Naive thymus-derived CD8-positive, alpha-beta T cell (primary cell): ENCODE measurements around the gene RASAL3. TPM values are rescaled to one million over a fixed set of nuclear protein-coding genes. Genes with fewer than 3 reads are reported as not detected.

Experiments
- microRNA-seq: library from miRNA; unstranded; fragments of <30 nt; microRNA quantifications from one replicate; pipeline ENCODE4 v1.2.0, GENCODE V29; 2022; ENCODE audit warnings: borderline microRNAs expressed
- polyA plus RNA-seq, 3 donors: library from polyadenylated mRNA; unstranded; fragments of 300-500 nt; fragmentation: Illumina TruSeq; gene quantifications; one replicate each; pipeline ENCODE4 v1.2.3, GENCODE V29; 2021
- total RNA-seq, 8 experiments: library from RNA in 2 of 8; stranded (reverse) in 2 of 8; gene quantifications; one replicate each; pipeline ENCODE4 v1.2.3 and lab custom pipeline; 2021 to 2026

RASAL3 gene
- total and polyA plus RNA-seq, 5 experiments from 2014 or later: 50.5 to 218 (median 159) TPM

Small RNA genes lying within 50 kb of the gene (microRNA-seq; reads per million reads assigned to microRNA genes)
- not detected for gene MIR1470

Other genes starting within 250 kb of the RASAL3 start
- under 1 TPM in 1 of 2 experiments, not detected in 1; 0.65 TPM for gene EPHX3, start 232.1 kb downstream of the RASAL3 start, total RNA-seq
- gene EPHX3, start 232.1 kb downstream of the RASAL3 start, polyA plus RNA-seq: not detected
- gene BRD4, start 132.0 kb downstream of the RASAL3 start, total RNA-seq: 100 to 1,000 TPM; 172 to 180 TPM
- gene BRD4, start 132.0 kb downstream of the RASAL3 start, polyA plus RNA-seq: 10 to 100 TPM; 10.6 to 37.2 (median 11.5) TPM
- gene AKAP8, start 84.8 kb downstream of the RASAL3 start, total RNA-seq: 10 to 100 TPM; 74.2 to 86.9 TPM
- 10 to 100 TPM; 12.8 to 16.7 (median 14.2) TPM for gene AKAP8, start 84.8 kb downstream of the RASAL3 start, polyA plus RNA-seq
- gene AKAP8L, start 45.6 kb downstream of the RASAL3 start, total RNA-seq: 100 to 1,000 TPM; 231 to 232 TPM
- 10 to 100 TPM; 38.7 to 80.7 (median 40.6) TPM for gene AKAP8L, start 45.6 kb downstream of the RASAL3 start, polyA plus RNA-seq
- gene WIZ, start 14.6 kb downstream of the RASAL3 start, total RNA-seq: 10 to 100 TPM; 30.3 to 32.6 TPM
- gene WIZ, start 14.6 kb downstream of the RASAL3 start, polyA plus RNA-seq: 1 to 10 TPM in 1 of 3 donors, under 1 TPM in 2; 0.57 to 2.0 (median 0.75) TPM
- under 1 TPM; 0.69 to 0.70 TPM for gene PGLYRP2, start 15.0 kb upstream of the RASAL3 start, total RNA-seq
- gene PGLYRP2, start 15.0 kb upstream of the RASAL3 start, polyA plus RNA-seq: under 1 TPM; 0.37 to 0.72 (median 0.42) TPM
- under 1 TPM; 0.36 to 0.68 TPM for gene CYP4F22, start 44.0 kb upstream of the RASAL3 start, total RNA-seq
- gene CYP4F22, start 44.0 kb upstream of the RASAL3 start, polyA plus RNA-seq: 1 to 10 TPM in 2 of 3 donors, under 1 TPM in 1; 0.67 to 1.7 (median 1.4) TPM
- gene CYP4F8, start 150.7 kb upstream of the RASAL3 start, total RNA-seq: not detected
- gene CYP4F8, start 150.7 kb upstream of the RASAL3 start, polyA plus RNA-seq: not detected
- not detected for gene CYP4F3, start 176.4 kb upstream of the RASAL3 start, total RNA-seq
- gene CYP4F3, start 176.4 kb upstream of the RASAL3 start, polyA plus RNA-seq: not detected
- 1 to 10 TPM; 1.8 to 1.9 TPM for gene CYP4F12, start 208.5 kb upstream of the RASAL3 start, total RNA-seq
- gene CYP4F12, start 208.5 kb upstream of the RASAL3 start, polyA plus RNA-seq: not detected